ENCODE measurements around the gene PPP1R13B.

GRCh38 chr14:103806805-103807204 is 40.6 kb downstream of the PPP1R13B start:
- no peak for TF ChIP-seq YY1 (IDR thresholded peaks at IDR 0.05; ENCODE audit: insufficient read depth, insufficient read length)
- TF ChIP-seq ZNF274 (IDR thresholded peaks at IDR 0.05; ENCODE audit: low read depth, low read length): no peak
